Ammon's horn (tissue), 1 donor: ENCODE results near the gene ZACN.
"Not testable (repeated sequence)": the region's sequence is repeated elsewhere in the genome, so short reads cannot be mapped to it uniquely, and the experiment has no call there.

Source experiments
- DNase-seq: peaks from one replicate; pipeline ENCODE4 v3.0.0-alpha.2; 2016; ENCODE audit warnings: low spot score

ZACN gene

GRCh38 chr17:76054112-76054476 lies 24.9 kb upstream of the ZACN start:
- no peak for DNase-seq

- DNase-seq = no peak
These were observed 22.1 kb upstream of the ZACN start for GRCh38 chr17:76056882-76057281.

GRCh38 chr17:76058264-76058663 lies 20.7 kb upstream of the ZACN start:
- not testable (repeated sequence) for DNase-seq

GRCh38 chr17:76063875-76064546 lies 15.0 kb upstream of the ZACN start:
- DNase-seq = peak; percentile 39

GRCh38 chr17:76065775-76066174 lies 13.2 kb upstream of the ZACN start:
- DNase-seq = no peak

- no peak for DNase-seq
These were observed 7.3 kb upstream of the ZACN start for GRCh38 chr17:76071531-76072147.

GRCh38 chr17:76072148-76072858 lies 6.7 kb upstream of the ZACN start, which contains the start of gene SRP68:
SRP68 (minus strand) TSS chr17:76072517; CDS start chr17:76072491, 26 bp downstream.
- DNase-seq = peak; percentile 97

GRCh38 chr17:76074390-76075363 lies 4.3 kb upstream of the ZACN start, which contains the start of gene GALR2:
GALR2 (plus strand) TSS chr17:76074781; CDS start chr17:76074884, 103 bp downstream.
- DNase-seq = no peak

GRCh38 chr17:76075364-76076145 lies 3.4 kb upstream of the ZACN start:
- DNase-seq = no peak

GRCh38 chr17:76076146-76076764 lies 2.7 kb upstream of the ZACN start:
- DNase-seq = no peak

- DNase-seq = no peak
These were observed 2.0 kb upstream of the ZACN start for GRCh38 chr17:76076765-76077583.

GRCh38 chr17:76077584-76078110 lies 1.3 kb upstream of the ZACN start:
- no peak for DNase-seq

- DNase-seq = not testable (repeated sequence)
These were observed 612 bp upstream of the ZACN start for GRCh38 chr17:76078370-76078769.

GRCh38 chr17:76079535-76079955 lies 563 bp downstream of the ZACN start:
- no peak for DNase-seq

- DNase-seq = no peak
These were observed 1.2 kb downstream of the ZACN start for GRCh38 chr17:76079956-76080767.

GRCh38 chr17:76080768-76081287 lies 1.8 kb downstream of the ZACN start:
- no peak for DNase-seq

GRCh38 chr17:76081295-76082210 lies 2.6 kb downstream of the ZACN start:
- no peak for DNase-seq
